HG02623 (cell line): Measurements from ENCODE around the gene U2AF2.

ENCODE experiments used
- ATAC-seq: cut with Tn5 transposase; IDR thresholded peaks from one replicate; pipeline ENCODE4 v1.9.1; 2021; ENCODE audit warnings: moderate library complexity; ENCODE audit not compliant: unreplicated experiment

Gene U2AF2

GRCh38 chr19:55654868-55655647 is at the start of gene U2AF2:
TSS of gene U2AF2 (plus strand) at chr19:55655035. CDS start at chr19:55655105, 70 bp downstream.
- ATAC-seq = peak; percentile 28

GRCh38 chr19:55605207-55605636 is 49.6 kb upstream of the U2AF2 start:
- peak; percentile 65 for ATAC-seq

- ATAC-seq = no peak
Measured at GRCh38 chr19:55605637-55606470, 49.0 kb upstream of the U2AF2 start, which contains the start of gene ZNF865. TSS of gene ZNF865 (plus strand) at chr19:55605647. CDS start at chr19:55613619, 7,972 bp downstream.

GRCh38 chr19:55606471-55606787 is 48.4 kb upstream of the U2AF2 start:
- ATAC-seq = no peak

GRCh38 chr19:55606817-55607216 is 48.0 kb upstream of the U2AF2 start:
- ATAC-seq = no peak

- no peak for ATAC-seq
Measured at GRCh38 chr19:55609326-55609725, 45.5 kb upstream of the U2AF2 start.

GRCh38 chr19:55611300-55611982 is 43.4 kb upstream of the U2AF2 start:
- ATAC-seq = no peak

- ATAC-seq = no peak
Measured at GRCh38 chr19:55611983-55612645, 42.7 kb upstream of the U2AF2 start.

- no peak for ATAC-seq
Measured at GRCh38 chr19:55613396-55613795, 41.4 kb upstream of the U2AF2 start.

GRCh38 chr19:55613930-55614710 is 40.7 kb upstream of the U2AF2 start:
- no peak for ATAC-seq

GRCh38 chr19:55614711-55615542 is 39.9 kb upstream of the U2AF2 start:
- no peak for ATAC-seq

GRCh38 chr19:55615543-55616394 is 39.1 kb upstream of the U2AF2 start:
- no peak for ATAC-seq

- no peak for ATAC-seq
Measured at GRCh38 chr19:55616395-55616875, 38.4 kb upstream of the U2AF2 start.

- no peak for ATAC-seq
Measured at GRCh38 chr19:55617426-55617825, 37.4 kb upstream of the U2AF2 start.

- ATAC-seq = no peak
Measured at GRCh38 chr19:55618426-55618825, 36.4 kb upstream of the U2AF2 start.

- no peak for ATAC-seq
Measured at GRCh38 chr19:55619286-55619685, 35.5 kb upstream of the U2AF2 start.

GRCh38 chr19:55620410-55621204 is 34.2 kb upstream of the U2AF2 start:
- ATAC-seq = no peak
